ENCODE results near the gene SIL1.

DNA sequence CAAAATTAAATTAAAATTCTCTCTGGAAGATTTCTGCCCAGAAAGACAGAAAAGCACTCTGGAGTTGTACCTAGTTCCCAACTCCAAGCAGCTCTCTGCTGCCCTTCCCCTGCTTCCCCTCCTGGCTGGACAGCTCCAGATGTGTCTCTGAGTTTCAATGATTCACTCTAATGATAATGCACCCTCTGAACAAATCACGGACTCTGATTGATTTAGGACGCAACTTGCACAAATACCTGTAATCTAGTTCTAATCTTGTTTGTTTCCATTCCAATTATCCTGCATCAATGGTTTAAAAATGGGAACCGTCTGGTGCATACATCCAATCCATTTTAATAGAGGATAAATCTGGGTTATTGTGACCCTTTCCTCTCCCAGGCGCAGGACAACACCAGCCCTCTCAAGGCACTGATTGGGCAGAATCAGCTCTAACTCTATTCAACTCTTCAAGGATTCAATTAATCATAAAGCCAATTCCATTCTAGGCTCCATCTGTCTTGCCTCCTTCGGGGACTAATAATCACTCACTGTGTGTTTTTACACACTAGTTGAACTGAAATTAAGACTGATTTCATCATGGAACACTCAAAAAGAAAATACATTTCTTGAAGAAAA lies 211.9 kb downstream of the SIL1 start:
- TF ChIP-seq, protein P1, sequence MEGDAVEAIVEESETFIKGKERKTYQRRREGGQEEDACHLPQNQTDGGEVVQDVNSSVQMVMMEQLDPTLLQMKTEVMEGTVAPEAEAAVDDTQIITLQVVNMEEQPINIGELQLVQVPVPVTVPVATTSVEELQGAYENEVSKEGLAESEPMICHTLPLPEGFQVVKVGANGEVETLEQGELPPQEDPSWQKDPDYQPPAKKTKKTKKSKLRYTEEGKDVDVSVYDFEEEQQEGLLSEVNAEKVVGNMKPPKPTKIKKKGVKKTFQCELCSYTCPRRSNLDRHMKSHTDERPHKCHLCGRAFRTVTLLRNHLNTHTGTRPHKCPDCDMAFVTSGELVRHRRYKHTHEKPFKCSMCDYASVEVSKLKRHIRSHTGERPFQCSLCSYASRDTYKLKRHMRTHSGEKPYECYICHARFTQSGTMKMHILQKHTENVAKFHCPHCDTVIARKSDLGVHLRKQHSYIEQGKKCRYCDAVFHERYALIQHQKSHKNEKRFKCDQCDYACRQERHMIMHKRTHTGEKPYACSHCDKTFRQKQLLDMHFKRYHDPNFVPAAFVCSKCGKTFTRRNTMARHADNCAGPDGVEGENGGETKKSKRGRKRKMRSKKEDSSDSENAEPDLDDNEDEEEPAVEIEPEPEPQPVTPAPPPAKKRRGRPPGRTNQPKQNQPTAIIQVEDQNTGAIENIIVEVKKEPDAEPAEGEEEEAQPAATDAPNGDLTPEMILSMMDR (conservative IDR thresholded peaks at IDR 0.05; ENCODE audit: low read depth, low read length), result no peak
- no peak for TF ChIP-seq EZH2 (IDR thresholded peaks at IDR 0.05; ENCODE audit: borderline replicate concordance, low read depth, low read length, poor library complexity, severe bottlenecking)
